HG03378 (cell line): ENCODE measurements around the gene KRT12.
"Not testable (repeated sequence)": the region's sequence is repeated elsewhere in the genome, so short reads cannot be mapped to it uniquely, and the experiment has no call there.

Experiments
- ATAC-seq: cut with Tn5 transposase; IDR thresholded peaks from one replicate; pipeline ENCODE4 v1.9.1; 2021; ENCODE audit warnings: mild to moderate bottlenecking, moderate library complexity; ENCODE audit not compliant: unreplicated experiment

The KRT12 gene

DNA sequence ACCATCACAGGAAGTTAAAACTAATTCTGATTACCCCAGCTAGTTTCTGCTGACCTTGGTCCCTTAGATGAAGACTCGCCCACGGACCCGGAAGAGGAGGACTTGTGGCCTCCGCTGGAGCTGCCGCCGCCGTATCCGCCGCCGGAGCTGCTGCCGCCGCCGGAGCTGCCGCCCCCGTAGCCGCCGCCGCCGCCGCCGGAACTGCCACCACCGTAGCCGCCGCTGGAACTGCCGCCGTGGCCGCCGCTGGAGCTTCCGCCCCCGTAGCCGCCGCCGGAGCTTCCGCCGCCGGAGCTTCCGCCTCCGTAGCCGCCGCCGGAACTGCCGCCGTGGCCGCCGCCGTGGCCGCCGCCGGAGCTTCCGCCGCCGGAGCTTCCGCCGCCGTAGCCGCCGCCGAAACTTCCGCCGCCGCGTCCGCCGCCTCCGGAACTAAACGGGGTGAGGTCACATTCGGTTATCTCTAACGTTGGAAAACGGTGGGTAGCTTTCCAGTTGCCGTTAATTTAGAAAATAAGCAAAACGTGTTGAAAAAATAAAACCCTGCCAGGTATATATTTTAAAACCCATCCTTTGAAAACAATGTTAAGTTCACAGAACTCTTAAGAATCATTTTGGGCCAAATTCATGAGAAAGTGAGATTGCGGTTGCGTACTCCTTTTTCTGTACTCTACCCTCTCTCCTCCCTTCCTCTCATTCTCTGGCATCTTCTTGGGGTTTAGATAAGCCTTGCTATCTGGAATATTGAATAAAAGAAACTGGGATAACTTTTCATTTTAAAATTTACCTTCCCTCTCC, 48.1 kb downstream of the KRT12 start:
- ATAC-seq, result peak; percentile 52

DNA sequence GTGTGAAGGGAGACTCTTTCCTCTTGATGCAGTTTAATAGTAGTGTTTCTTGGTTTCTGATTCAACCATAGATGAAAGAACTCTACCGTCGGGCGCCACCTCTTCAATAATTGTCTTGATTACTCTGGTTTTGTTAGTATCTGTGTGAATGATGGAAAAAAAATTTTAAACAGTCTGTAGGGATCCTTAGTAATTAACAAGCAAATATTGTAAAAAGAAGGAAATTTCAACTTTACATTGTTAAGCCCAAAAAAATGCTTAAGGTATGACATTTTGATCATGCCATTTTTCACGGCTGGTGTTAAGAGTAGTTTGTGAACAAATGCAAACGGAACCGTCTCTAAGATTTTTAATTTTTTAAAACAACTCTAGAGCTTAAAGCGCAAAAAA, 48.7 kb downstream of the KRT12 start:
- no peak for ATAC-seq

DNA sequence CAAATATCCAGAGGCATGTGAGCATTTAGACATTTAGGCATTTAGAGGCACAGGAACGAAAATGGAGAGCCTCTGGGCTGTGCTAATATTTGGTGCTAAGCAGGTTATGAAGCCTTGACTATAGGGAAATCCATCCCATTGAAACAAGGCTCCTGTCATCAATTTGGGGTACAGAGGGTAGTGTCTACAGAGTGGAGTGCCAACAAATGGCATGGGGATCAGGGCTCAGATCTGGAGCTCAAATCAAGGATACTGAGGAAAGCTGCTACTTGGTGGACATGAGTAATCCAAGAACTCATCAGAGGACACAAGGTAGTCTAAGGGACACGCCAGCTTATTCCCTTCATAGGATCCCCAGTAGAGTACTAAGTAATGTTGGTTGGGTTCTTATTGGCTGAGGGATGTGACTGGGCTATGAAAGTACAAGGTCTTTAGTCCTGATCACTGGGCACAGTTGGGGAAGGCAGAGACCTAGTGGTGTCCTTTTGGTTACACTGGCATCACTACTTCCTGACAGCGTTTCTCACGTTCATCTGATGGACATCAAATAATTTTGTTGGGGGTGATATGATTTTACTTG, 49.8 kb downstream of the KRT12 start:
- no peak for ATAC-seq

DNA sequence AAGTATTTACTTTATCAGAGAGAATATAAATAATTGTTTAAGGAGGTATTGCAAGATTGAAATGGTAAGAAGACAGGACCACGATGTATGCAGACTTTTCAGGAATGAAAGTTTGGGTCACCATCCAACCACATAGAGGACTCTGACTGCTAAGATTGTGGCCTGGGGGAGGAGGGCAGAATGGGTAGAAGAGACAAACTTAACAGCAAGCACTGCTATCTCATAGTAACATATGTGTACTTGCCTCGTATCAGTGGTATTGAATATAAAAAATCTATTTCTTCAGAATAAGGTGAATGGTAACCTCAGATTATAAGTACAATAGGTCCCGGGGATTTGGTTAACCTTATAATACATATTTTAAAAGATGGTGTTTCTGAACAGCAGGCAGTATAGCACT, 50.5 kb downstream of the KRT12 start:
- ATAC-seq, result no peak

DNA sequence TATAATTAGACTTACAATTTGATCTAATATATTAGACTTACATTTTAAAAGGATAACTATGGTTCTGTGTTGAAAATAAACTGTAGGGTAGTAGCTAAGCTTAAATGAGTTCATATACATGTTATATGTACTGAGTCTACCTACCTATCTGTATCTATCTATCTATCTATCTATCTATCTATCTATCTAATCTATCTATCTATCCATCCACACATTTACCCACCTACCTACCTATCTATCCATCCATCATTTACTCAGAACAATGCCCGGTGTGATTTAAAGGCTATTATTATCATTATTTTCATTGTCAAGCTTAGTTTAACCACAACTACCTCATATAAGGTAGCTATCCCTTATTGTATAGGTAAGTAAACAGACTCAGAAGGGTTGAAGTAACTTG, 51.6 kb downstream of the KRT12 start:
- ATAC-seq, result no peak

DNA sequence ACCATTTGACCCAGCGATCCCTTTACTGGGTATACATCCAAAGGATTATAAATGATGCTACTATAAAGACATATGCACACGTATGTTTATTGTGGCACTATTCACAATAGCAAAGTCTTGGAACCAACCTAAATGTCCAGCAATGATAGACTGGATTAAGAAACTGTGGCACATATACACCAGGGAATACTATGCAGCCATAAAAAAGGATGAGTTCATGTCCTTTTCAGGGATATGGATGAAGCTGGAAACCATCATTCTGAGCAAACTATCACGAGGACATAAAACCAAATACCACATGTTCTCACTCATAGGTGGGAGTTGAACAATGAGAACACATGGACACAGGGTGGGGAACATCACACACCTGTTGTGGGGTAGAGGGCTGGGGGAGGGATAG, 52.4 kb downstream of the KRT12 start:
- not testable (repeated sequence) for ATAC-seq

DNA sequence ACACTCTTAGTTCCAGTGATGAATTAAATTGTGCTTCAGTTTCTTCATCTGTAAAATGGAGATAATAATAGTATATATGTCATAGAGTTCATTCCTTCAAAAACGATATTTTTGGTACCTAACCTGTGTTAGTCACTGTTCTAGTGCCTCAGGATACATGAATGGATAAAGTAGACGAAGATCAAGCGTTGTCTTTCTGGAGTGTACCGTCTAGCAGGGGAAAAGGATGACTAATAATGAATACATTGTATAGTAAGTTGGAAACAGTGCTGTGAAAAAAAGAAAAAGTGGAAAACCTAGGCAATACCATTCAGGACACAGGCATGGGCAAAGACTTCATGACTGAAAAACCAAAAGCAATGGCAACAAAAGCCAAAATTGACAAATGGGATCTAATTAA, 53.2 kb downstream of the KRT12 start:
- ATAC-seq, result no peak

DNA sequence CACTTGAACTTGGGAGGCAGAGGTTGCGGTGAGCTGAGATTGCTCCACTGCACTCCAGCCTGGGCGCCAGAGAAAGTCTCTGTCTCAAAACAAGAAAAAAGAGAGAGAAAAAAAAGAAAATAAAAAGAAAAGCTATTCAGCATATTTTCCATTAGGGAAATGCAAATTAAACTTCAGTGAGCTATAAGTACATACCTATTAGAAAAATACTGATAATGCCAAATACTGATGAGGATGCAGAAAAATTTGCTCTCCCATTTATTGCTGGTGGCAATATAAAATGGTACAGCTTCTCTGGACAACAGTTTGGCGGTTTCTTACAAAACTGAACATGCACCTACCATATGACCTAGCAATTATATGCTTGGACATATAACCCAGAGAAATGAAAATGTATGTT, 54.4 kb downstream of the KRT12 start:
- no peak for ATAC-seq
